ENCODE data around the gene SLC12A2.

The SLC12A2 gene

GRCh38 chr5:128083033-128083810 lies at the start of gene SLC12A2:
Gene SLC12A2, plus strand, starts transcription at chr5:128083766. Its CDS starts 189 bp downstream, at chr5:128083955.
- DNase-seq (ENCODE audit: low spot score): peak; percentile 74

DNA sequence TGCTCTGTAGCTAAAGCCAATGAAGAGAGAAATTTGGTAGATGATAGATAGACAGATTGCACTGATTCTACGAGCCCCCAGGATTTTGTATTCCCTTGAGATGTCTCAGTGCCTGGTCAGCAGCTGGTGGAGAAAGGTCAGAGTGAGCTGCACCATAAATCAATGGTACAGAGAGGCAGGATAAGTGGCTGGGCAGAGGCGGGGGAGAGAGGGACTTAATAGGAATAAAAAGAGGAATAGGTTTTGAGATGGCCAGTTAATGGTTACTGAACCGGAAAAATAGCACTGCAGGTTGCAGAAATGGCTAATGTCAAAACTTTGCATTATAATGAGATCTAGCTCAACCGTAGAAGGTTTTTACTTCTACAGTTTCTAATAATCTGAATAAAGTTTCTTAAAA lies 47.9 kb upstream of the SLC12A2 start:
- no peak for DNase-seq (ENCODE audit: low spot score)

DNA sequence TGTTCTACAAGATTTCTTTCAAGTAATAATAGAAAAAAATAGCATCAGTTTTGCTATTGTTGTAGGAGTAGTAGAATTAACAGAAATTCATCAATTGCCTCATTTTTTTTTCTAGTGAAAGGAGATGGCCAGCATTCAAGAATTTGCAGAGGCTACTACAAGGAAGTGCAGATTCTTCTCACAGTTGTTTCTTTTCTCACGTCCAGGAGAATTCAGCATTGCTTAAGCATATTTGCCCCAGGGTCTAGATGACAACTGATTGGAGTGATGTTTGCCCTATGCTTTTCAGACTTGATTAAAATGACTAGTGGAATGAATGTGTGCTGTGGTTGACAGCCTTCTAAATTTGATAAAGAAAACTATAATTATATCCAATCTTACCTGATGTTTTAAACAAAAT lies 46.6 kb upstream of the SLC12A2 start:
- DNase-seq (ENCODE audit: low spot score): no peak

- DNase-seq (ENCODE audit: low spot score): peak; percentile 8
Observed at GRCh38 chr5:128038643-128039042, 44.9 kb upstream of the SLC12A2 start.

- no peak for DNase-seq (ENCODE audit: low spot score)
Observed at GRCh38 chr5:128040927-128041326, 42.6 kb upstream of the SLC12A2 start.

GRCh38 chr5:128052780-128053179 lies 30.8 kb upstream of the SLC12A2 start:
- no peak for DNase-seq (ENCODE audit: low spot score)

DNA sequence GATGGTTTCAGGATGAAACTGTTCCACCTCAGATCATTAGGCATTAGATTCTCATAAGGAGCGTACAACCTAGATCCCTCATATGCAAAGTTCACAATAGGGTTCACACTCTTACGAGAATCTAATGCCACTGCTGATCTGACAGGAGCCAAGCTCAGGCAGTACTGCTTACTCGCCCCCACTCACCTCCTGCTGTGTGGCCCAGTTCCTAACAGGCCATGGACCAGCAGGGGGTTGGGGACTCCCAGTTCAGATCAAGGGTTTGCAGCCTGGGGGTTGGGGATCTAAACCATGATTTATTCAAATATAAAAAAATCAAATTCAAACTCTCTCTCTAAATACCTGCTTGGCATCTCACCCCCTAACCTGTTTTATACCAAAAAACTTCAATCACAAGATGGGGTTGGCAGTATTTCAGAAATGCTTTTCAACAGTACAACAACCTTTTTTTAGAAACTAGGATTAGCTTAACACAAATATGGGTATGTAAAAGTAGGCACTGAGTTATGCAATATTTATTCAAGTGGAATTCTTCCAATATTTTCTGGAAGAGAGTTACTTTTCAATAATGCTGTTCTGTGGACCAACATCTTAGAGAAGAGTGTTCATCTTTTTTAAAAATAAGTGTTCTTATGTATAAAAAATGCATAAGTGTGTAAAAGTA lies 30.1 kb upstream of the SLC12A2 start:
- DNase-seq (ENCODE audit: low spot score): no peak

DNA sequence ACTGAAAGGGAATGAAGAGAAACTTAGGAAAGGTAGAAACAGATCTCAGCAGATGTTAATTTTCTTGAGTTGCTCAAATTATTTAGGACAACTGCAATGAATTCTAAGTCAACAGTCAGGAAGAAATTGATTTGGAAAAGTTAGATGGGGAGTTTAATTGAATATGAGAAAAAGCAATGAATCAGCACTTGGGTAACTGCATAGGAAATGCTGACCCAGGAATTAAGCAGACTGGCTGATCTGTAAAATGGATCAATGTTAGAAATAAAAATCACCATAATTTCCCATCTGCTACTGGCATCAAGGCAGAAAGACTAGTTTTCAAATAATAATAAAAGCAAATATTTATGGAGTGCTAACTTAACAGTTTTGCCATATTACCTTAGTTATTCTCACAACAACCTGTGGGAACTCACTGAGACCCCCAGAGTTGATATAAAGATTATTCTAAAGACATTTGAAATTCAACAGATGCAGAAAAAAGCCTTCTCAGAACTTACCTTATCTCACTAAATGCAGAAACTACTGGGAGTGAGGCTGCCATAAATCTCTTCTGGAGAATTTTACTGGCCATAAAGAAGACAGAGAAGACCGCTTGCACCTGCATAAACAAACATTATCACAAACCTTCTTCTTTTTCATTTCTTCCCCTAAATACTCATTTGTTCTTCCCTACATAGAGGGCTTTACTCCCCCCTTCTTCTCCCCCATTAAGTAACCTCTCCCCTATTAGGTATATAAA lies 22.8 kb upstream of the SLC12A2 start:
- DNase-seq (ENCODE audit: low spot score): no peak

DNA sequence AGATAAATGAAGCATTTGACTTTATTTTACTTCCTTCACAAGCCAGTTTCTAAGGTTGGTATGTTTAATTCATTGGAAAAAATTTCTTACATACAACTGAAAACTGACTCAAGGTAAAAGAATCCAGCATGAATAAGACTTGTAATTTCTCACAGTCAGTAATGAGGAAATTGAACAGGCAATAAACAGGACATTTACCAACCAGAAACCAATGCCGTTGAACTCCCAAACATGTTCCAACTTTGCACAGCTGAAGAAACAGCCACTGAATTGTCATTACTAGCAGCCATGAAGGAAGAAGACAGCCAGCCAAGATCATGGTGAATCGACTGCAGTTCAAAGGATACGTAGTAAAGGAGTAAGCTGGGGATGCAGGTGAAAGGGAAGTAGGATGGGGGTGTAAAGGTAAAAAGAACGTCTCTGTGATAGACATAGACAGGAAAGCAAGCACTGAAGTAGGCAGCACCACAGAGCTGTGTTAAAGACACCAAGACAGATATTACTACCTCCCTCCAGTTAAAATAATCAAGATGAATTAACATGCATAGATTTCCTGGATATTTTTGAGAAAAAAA lies 21.3 kb upstream of the SLC12A2 start:
- no peak for DNase-seq (ENCODE audit: low spot score)

DNA sequence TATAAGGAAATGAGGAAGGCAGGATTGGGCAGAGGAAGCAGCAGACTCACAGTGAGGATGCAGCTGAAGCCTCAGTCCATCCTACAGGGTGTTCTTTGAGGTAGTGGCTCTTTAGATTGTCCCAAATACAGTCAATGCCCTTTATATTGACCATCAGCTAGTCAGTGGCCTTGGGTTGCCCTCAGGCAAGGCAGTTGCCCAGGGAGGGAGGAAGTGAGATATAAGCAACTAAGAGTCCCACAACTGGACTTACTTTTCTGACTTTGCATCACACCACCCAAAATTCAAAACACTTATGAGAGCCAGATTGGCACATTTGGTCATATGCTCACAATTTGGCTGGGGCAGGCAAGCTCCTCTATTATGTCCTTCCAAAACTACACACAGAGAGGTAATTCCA lies 9.4 kb upstream of the SLC12A2 start:
- DNase-seq (ENCODE audit: low spot score): no peak

DNA sequence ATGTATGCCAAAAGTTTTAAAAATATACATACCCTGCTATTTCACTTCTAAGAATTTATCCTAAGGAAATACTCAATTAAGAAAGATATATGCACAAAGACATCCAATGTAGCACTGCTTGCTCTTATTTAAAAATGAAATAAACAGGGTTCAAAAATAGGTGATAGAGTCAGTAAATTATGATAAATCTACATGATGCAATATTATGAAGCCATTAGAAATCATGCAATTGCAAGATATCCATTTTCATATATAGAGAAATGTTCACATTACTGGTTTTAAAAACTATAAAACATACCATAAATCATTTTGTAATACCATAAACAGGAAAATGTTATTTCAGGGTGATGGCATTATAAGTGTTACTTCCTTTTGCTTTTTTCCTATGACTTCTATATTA lies 8.6 kb upstream of the SLC12A2 start:
- no peak for DNase-seq (ENCODE audit: low spot score)

DNA sequence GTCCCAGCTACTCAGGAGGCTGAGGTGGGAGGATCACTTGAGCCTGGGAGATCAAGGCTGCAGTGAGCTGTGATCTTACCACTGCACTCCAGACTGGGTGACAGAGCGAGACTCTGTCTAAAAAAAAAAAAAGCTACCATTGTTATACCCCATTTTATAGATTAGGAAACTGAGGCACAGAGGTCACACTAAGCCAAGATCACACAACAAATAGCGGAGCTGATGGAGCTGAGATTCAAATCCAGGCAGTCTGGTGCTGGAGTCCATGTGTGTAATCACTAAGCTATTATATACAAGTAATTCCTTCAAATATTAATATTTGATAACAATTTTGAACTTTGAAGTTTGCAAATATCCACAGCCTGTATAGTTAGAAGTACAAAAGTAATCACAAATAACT lies 6.0 kb upstream of the SLC12A2 start:
- DNase-seq (ENCODE audit: low spot score): no peak

GRCh38 chr5:128081111-128081851 lies 2.3 kb upstream of the SLC12A2 start:
- no peak for DNase-seq (ENCODE audit: low spot score)

- no peak for DNase-seq (ENCODE audit: low spot score)
Observed at GRCh38 chr5:128082551-128083032, 974 bp upstream of the SLC12A2 start.

DNA sequence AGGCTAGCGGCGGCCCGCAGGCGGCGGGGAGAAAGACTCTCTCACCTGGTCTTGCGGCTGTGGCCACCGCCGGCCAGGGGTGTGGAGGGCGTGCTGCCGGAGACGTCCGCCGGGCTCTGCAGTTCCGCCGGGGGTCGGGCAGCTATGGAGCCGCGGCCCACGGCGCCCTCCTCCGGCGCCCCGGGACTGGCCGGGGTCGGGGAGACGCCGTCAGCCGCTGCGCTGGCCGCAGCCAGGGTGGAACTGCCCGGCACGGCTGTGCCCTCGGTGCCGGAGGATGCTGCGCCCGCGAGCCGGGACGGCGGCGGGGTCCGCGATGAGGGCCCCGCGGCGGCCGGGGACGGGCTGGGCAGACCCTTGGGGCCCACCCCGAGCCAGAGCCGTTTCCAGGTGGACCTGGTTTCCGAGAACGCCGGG lies 253 bp downstream of the SLC12A2 start:
- DNase-seq (ENCODE audit: low spot score): no peak

- DNase-seq (ENCODE audit: low spot score): peak; percentile 38
Observed at GRCh38 chr5:128084228-128085167, 932 bp downstream of the SLC12A2 start.

- no peak for DNase-seq (ENCODE audit: low spot score)
Observed at GRCh38 chr5:128085413-128085812, 1.8 kb downstream of the SLC12A2 start.

DNA sequence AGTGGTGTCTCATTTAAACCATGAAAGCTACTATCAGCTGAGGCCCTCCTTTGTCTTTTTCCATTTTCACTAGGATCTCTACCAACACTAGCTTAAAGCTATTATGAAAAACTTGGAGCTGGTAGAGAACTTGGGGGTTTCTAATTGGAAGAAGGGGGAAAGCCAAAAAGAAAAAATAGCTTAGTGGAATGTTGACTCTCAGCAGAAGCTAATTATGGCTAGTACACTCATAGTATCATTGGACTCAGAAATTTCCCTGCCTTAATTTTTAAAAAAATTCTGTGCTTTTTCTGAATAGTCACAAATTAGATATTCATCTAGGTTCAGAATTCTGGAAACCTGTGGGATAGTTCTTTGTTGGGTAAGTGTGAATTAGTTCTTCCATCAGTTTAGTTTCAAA lies 8.0 kb downstream of the SLC12A2 start:
- DNase-seq (ENCODE audit: low spot score): no peak

DNA sequence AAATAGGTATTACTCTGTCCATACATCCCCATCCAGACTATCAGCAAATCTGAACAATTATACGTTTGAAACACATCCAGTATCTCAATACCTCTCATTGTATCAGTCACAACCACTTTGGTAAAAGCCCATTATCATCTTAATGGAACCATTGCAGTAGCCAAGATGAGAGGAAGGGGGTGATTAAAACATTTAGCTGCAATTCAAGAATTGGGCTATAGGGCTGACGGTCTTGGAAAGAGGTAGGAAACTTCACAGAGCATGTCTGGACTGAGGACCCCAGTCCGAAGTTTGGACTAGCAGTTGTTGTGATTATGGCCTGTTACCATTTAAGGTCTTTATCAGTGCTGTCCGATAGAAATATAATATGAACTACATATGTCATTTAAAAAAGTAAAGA lies 8.6 kb downstream of the SLC12A2 start:
- no peak for DNase-seq (ENCODE audit: low spot score)

DNA sequence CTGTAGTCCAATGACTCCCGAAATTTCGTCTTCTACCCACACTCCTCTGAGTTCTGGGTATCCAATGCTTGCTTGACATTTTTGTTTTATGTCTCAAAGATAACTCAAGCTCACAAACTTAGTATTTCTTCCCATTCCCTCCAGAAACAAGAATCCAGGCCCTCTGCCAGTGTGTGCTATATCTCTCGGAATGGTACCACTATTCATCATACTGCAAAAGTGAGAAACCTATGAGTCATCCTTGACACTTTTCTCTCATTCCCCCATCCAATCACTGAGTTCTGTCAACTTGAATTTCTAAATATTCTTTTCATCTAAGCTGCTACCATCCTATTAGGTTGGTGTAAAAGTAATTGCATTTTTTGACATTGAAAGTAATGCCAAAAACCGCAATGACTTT lies 9.8 kb downstream of the SLC12A2 start:
- no peak for DNase-seq (ENCODE audit: low spot score)

- no peak for DNase-seq (ENCODE audit: low spot score)
Observed at GRCh38 chr5:128097224-128097623, 13.7 kb downstream of the SLC12A2 start.

Measured in COLO829 (cell line).